ENCODE results near the gene ZNF768.

DNA sequence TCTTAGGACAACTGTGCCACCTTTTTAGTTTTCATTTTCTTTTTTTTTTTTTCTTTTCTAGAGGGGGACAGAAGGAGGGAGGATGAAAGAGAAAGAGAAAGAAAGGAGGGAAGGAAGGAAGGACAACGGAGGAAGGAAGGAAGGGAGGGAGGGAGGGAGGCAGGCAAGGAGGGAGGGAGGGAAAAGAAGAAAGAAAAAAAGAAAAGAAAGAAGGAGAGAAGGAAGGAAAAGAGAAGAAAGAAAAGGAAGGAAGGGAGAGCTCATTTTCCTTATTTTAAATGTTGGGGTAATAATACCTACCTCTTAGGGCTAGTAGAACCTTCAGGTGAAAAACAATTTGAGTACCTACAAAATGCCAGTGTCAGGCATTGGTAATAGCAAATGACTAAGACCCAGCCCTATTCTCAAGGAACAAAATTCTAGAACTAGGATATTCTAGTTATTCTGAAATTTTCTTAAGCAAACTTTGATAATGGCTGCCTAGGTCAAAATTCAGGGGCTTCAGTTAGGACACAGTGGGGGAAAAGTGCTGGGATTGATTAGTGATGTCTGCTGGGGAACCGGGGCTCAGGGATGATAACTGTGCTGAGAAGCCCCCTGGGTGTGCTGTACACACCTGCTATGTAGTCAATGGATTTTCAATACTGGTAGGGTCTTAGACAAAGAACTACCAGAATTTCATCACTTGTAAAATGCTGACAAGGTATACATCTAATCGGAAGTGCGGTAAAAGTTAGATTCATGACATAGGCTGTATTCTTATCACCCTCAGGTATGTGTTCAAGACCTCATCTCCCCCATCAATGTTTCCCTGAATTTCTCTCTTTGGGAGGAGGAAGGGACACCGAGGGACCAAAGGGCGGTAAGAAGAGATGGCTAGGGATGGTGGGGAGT is 22.7 kb downstream of the ZNF768 start:
- TF ChIP-seq, protein P1, sequence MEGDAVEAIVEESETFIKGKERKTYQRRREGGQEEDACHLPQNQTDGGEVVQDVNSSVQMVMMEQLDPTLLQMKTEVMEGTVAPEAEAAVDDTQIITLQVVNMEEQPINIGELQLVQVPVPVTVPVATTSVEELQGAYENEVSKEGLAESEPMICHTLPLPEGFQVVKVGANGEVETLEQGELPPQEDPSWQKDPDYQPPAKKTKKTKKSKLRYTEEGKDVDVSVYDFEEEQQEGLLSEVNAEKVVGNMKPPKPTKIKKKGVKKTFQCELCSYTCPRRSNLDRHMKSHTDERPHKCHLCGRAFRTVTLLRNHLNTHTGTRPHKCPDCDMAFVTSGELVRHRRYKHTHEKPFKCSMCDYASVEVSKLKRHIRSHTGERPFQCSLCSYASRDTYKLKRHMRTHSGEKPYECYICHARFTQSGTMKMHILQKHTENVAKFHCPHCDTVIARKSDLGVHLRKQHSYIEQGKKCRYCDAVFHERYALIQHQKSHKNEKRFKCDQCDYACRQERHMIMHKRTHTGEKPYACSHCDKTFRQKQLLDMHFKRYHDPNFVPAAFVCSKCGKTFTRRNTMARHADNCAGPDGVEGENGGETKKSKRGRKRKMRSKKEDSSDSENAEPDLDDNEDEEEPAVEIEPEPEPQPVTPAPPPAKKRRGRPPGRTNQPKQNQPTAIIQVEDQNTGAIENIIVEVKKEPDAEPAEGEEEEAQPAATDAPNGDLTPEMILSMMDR (IDR thresholded peaks at IDR 0.05 in 2 of 3, conservative IDR thresholded peaks at IDR 0.05 in 1 of 3; ENCODE audit: borderline replicate concordance in 1 of 3, insufficient read depth in 1 of 3, low read depth in 2 of 3, low read length in 2 of 3), result no peak
- no peak for TF ChIP-seq CEBPB (IDR thresholded peaks at IDR 0.05; ENCODE audit: low read depth)
